Adipocyte (in vitro differentiated cells): ENCODE measurements around the gene RHBDF1.
"Not testable (repeated sequence)": the region's sequence is repeated elsewhere in the genome, so short reads cannot be mapped to it uniquely, and the experiment has no call there.

Experiments used
- DNase-seq: peaks from one replicate; pipeline ENCODE4 v3.0.0-alpha.2; 2015; ENCODE audit warnings: low read depth
- H3K27me3 ChIP-seq: replicated peaks from 2 replicates; pipeline ENCODE4 v1.7.0; 2013; ENCODE audit warnings: mild to moderate bottlenecking, low read length, moderate library complexity; ENCODE audit not compliant: control insufficient read depth, insufficient read depth
- H3K36me3 ChIP-seq: 2 replicates; pipeline ENCODE4 v1.7.0; 2013; ENCODE audit warnings: low read length, mild to moderate bottlenecking, moderate library complexity; ENCODE audit not compliant: control insufficient read depth, insufficient read depth, severe bottlenecking
- H3K4me1 ChIP-seq: 2 replicates; pipeline ENCODE4 v1.7.0; 2013; ENCODE audit warnings: mild to moderate bottlenecking, low read length, moderate library complexity; ENCODE audit not compliant: control insufficient read depth, insufficient read depth
- H3K4me3 ChIP-seq: 2 replicates; pipeline ENCODE4 v1.7.0; 2013; ENCODE audit warnings: mild to moderate bottlenecking, low read length, moderate library complexity
- H3K9ac ChIP-seq: 2 replicates; pipeline ENCODE4 v1.7.0; 2013; ENCODE audit warnings: mild to moderate bottlenecking, low read length, moderate library complexity
- H3K9me3 ChIP-seq: 2 replicates; pipeline ENCODE4 v1.7.0; 2013; ENCODE audit warnings: mild to moderate bottlenecking, low read length, moderate library complexity; ENCODE audit not compliant: control insufficient read depth

The RHBDF1 gene

GRCh38 chr16:17062-17765, 55.2 kb downstream of the RHBDF1 start:
- H3K4me3 ChIP-seq, H3K27me3 ChIP-seq, DNase-seq, H3K36me3 ChIP-seq, H3K9me3 ChIP-seq, H3K9ac ChIP-seq, H3K4me1 ChIP-seq: not testable (repeated sequence)

GRCh38 chr16:10772-11171, 61.7 kb downstream of the RHBDF1 start:
- not testable (repeated sequence) for H3K9ac ChIP-seq, H3K4me3 ChIP-seq, H3K9me3 ChIP-seq, H3K4me1 ChIP-seq, H3K27me3 ChIP-seq, H3K36me3 ChIP-seq, DNase-seq

DNA sequence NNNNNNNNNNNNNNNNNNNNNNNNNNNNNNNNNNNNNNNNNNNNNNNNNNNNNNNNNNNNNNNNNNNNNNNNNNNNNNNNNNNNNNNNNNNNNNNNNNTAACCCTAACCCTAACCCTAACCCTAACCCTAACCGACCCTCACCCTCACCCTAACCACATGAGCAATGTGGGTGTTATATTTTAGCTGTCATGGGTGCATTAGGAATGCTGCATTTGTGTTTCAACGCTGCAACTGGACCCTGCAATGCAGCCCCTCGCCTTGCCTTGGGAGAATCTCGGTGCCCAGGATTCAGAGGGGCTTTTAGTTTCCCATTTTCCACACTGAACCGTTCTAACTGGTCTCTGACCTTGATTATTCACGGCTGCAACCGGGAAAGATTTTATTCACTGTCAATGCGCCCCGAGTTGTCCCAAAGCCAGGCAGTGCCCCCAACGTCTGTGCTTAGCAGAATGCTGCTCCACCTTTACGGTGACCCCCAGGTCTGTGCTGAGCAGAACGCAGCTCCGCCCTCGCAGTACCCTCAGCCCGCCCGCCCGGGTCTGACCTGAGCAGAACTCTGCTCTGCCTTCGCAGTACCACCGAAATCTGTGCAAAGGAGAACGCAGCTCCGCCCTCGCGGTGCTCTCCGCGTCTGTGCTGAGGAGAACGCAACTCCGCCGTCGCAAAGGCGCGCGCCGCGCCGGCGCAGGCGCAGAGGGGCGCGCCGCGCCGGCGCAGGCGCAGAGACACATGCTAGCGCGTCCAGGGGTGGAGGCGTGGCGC, 62.3 kb downstream of the RHBDF1 start:
- no peak overlapping the region for H3K9ac ChIP-seq
- no peaks in the 10 kb centered on the region for H3K4me1 ChIP-seq
- H3K9me3 ChIP-seq = no peaks in the 10 kb centered on the region
- no peaks in the 10 kb centered on the region for H3K27me3 ChIP-seq
- H3K36me3 ChIP-seq = no peaks in the 10 kb centered on the region
- no peak for DNase-seq
- H3K4me3 ChIP-seq = peak overlapping the region; percentile 40
